HTERT RPE-1 (cell line): ENCODE measurements around the gene BEGAIN.

ENCODE experiments used
- in situ Hi-C: fragments of 300-500 bp; cut with MboI; formaldehyde crosslinking; loops from 4 replicates; pipeline ENCODE4 v1.14.3; 2020; ENCODE audit warnings: low sequenced_read_pairs

Gene BEGAIN

DNA sequence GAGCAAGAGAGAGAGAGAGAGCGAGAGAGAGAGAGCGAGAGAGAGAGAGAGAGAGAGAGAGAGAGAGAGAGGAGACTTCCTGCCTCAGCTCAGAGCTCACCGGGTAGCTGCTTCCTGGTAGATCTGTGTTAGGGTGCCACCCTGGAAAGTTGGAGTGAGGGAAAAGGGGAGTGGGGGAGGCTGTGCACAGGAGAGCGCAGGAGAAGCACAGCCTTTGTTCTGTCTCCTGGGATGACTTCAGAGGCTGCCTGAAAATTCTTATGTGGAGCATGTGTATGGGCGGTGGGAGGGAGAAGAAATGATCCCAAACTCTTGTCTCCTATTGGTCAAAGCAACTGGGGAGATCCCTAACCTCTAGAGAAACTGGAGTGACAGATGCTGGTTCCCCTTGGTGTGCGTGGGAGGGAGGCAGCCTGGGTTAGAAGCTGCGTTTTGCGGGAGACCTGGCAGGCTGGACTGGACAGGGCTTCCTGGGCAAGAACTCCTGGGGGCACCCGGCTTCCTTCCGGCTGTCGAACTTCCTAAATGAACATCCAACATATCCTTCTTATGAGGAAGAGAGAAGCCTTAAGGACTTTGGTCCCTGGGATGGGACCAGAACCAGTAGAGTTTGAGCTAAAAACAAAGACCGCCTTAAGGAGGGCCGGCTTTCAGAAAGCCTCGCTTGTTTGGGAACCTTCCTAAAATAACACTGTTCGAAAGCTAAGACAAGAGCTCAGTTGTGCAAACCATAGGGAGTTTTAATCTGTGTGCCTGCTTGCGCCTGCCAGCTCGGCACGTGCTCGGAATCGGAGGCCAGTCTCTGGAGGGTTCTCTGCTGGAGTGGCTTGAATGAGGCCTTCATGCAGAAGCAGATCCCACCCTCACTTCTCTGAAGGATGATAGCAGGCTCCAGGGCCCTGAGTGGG lies 30.4 kb upstream of the BEGAIN start:
- in situ Hi-C loops = no loop called here

DNA sequence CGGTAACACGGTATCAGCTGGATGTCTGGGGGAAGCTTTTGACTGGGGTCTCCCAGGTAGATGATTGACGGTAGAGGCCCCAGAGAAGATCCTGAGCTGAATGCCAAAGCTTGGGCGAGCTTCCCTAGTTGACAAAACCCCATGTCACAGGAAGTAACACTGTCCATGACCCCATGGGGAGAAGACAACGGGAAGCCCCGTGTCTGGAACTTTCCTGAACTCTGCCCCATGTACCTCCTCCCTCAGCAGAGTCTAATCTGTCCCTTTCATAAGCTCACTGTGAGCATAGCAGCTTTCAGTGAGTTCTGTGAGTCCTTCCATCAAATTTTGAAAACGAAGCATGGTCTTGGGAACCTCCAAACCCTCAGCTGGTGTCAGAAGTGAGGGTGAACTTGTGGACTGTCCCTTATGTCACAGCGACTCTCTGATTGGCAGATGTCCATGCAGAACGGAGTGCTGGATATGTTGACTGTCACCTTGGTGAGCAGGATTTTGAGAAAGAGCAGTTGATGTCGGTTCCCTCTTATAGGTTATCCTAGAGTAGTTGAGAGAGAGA lies 29.7 kb upstream of the BEGAIN start:
- in situ Hi-C loops = no loop called here

DNA sequence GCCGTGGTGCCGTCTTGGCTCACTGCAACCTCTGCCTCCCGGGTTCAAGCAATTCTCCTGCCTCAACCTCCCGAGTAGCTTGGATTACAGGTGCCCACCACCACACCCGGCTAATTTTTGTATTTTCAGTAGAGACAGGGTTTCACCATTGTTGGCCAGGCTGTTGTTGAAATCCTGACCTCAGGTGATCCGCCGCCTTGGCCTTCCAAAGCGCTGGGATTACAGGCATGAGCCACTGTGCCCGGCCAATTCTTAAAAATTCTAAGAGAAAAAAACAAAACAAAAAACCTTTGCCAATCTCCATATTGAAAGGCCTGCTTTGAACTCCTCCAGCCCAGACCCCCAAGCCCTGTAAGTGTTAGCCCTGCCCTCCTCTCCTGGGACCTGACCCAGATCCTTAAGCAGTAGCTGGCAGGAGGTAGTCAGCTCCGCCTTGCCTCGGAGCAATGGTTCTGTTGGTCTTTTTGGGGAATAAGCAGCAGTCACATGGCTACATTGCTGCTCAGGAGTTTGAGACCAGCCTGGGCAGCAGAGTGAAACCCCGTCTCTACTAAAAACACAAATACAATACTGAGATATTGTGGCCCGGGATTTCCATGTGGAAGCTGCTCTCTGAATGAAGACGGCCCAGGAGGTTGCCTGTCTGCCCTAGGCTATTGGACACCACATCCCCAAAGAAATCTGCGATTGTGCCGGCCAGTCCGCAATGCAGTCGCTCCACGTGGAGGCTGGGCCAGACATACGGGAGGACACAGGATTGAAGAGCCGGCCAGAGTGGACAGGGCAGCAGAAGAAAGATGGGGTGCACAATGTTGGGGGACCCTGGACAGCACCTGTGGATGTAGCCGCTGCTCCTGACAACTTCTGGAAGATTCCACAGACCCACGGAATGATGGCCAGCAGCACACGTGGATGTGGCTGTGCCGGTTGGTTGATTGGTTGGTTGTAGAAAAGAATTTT lies 28.8 kb upstream of the BEGAIN start:
- in situ Hi-C loops = no loop called here

DNA sequence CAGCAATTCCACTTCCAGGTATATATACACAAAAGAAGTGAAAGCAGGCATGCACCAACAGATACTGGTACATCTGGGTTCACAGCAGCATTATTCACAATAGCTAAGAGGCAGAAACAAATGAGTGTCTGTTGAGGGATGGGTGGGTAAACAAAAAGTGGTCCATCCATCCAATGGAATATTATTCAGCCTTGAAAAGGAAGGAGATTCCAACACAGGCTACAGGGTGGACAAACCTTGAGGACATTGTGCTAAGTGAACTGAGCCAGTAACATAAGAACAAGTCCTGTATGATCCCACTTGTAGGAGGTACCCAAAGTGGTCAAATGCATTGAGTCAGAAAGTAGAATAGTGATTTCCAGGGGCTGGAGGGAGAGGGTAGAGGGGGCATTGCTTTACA lies 27.6 kb upstream of the BEGAIN start:
- in situ Hi-C loops = no loop called here

DNA sequence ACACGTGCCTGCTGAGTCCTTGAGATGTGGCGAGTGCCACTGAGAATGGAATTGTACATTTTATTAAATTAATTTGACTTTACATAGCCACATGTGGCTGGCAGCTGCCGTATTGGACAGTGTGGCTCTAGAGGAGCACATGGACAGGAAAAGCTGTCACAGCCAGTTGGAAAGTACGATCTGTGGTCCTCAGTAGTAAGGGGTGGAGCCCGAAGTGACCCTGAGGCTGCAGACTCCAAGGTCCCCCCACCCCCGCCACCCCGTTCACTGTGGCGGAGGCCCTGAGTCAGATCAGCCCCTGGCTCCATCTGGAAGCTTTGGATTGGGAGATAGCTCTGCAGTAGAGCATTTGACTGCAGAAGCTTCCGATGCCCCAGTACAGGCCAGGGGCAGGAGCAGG lies 25.8 kb upstream of the BEGAIN start:
- in situ Hi-C loops = no loop called here

DNA sequence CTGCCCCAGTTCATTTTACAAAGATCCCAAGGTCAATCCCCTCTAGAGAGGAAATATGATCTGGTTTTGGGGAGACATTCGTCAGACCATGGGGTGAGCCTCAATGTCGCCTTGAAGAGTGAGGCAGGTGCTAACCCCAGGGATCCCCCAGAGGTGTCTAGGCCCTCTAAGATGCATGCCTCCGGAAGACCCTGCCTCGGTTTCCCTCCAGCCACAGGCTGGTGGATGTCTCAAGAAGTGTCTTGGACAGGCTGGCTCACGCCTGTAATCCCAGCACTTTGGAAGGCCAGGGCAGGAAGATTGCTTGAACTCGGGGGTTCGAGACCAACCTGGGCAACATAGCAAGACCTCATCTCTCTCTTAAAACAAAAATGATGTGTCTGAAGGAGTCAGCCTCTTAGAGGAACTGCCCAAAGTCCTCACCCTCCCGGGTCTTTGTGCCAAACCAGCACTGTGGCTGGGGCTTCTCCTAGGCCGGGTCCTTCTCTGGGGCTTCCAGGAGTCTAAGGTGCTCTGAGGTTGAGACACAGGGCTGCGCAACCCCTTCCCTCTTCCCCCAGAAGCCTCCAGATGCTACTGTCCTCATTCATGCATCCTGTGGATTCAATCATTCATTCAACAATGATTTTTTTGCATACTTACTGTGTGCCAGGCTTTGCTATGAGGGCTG lies 24.7 kb upstream of the BEGAIN start:
- in situ Hi-C loops = no loop called here

DNA sequence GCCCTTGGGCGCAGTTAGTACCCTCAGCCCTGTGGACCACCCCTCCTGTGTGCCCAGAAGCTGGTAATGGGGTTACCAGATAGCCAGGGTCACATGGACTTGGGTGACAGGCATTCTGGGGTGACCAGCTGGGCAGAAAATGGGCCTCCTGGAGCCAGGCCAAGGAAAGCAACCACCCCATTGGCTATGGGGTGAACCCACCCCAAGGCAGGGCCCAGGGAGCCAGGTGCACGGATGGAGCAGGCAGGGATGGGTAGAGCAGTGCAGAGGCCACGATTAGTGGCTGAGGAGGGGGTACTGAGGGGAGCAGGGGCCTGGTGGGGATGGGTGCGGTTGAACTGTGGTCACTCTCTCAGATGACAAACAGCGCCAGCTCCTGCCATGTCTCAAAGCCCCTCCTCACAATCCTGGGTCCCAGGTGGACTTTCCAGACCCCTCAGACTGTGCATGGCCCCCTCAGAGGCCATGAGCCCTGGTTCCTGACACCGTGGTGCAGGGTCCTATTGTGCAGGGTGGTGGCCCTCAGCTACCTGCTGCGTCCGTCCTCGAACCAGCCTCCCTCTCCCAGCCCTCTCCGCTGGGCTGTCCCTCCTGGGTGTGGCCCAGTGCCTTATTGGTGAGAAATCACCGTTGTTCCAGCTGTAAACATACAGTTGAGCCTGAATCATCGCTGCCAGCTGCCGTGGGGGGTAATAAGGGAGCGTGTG lies 23.4 kb upstream of the BEGAIN start:
- in situ Hi-C loops = no loop called here

DNA sequence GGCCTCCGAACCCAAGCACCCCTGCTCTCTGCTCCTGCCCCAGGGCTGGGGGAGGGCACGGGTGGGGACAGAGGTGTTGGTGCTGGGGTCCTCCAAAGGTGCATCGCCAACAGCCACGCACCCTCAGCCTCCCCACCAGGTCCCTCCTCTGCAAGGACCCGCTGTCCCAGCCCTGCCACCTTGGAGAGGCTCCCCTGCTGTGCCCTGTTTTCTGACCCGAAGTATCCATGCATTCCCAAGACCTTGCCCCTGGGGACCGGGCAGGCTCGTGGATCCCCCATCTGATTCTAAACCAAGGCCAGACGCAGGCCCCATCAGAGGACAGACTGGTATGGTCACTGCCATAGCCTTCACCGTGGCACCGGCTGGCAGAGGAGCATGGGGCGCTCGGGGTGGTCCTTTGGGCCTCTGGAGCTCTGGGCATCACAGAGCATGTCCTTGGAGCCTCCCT lies 22.7 kb upstream of the BEGAIN start:
- in situ Hi-C loops = no loop called here

DNA sequence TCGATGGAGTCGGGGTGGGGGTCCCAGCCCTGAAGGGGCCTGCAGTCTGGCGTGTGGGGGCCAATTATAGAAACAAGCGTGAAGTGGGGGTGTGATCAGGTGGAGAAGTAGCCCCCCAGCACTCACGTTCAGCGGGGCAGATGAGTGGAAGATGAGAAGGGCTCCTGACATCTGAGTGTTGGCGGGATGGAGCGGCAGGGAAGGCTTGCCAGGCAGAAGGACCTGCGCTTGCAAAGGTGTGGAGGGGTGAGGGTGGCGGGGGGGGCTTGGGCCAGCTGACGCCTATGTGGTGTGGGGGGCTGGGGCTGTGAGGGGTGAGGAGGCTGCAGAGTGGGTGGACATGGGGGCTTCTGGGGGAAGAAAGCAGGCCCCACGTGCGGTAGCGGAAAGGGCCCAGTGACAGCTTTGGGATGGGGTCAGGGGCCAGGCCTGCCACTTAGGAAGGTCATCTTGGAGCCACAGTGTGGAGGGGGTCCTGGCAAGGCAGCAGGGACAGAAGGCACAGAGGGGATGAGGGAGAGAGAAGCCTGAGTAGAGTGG lies 22.2 kb upstream of the BEGAIN start:
- in situ Hi-C loops = no loop called here

DNA sequence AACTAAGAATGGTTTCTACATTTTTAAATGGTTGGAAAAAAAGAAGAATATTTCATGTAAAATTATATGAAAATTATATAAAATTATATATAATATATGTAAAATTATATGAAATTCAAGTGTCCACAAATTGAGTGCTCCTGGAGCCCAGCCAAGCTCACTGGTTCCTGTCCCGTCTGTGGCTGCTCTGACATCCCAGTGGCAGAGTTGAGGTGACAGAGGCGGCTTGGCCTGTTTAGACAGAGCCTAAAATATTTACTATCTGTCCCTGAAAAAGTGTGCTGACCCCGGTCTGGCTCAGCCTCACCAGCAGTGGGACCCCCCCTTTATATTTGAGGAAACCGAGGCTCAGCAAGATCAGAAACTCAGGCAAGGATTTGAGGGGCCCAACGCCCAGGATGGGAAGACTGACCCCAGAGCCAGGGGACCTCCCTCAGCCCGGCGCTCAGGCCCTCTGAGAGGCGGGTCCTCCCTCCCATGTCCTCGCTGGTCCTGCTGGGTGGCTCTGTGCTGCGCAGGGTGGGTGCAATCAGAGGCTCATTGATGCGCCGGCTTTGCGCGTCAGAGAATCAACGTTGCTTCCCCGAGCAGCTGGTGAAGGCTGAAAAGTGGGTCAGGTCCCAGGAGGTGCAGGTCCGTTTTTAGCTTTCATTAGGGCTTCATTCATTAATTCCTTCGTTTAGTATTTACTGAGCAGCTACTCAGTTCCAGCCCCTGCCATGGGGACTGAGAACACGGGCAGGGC lies 21.5 kb upstream of the BEGAIN start:
- in situ Hi-C loops = no loop called here

DNA sequence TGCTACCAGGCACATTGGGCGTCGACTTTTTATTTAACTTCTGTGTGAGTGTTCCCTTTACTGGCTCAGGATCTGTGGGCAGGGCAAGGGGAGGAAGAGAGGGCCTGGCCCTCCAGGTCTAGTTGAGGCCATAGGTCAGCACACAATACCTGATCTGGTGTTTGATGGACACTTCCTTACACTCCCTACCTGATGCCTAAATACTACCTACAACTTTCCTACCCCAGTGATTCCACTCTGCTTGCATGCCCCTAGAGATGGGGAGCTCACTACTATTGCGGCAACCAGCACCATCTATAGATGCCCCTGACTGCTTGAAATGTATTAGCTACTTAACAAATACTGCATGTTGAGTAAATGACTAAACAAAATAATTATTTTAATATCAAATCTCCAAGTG lies 20.8 kb upstream of the BEGAIN start:
- in situ Hi-C loops = no loop called here

DNA sequence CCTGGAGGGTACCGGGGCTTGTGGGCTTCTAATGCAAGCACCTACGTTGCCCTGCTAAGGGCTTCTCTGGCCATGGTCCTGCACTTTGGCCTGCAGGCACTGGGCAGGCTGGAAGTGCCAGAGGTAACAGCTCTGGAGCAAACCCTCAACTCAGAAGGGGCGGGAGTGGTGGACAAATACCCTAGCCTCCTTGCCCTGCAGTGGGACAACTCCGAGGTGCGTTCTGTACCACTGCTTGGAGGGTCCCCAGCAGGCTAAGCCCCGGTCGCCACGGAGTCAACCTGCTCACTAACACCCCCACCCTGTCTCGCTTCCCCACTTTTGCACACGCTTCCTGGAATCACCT lies 20.4 kb upstream of the BEGAIN start:
- in situ Hi-C loops = no loop called here

DNA sequence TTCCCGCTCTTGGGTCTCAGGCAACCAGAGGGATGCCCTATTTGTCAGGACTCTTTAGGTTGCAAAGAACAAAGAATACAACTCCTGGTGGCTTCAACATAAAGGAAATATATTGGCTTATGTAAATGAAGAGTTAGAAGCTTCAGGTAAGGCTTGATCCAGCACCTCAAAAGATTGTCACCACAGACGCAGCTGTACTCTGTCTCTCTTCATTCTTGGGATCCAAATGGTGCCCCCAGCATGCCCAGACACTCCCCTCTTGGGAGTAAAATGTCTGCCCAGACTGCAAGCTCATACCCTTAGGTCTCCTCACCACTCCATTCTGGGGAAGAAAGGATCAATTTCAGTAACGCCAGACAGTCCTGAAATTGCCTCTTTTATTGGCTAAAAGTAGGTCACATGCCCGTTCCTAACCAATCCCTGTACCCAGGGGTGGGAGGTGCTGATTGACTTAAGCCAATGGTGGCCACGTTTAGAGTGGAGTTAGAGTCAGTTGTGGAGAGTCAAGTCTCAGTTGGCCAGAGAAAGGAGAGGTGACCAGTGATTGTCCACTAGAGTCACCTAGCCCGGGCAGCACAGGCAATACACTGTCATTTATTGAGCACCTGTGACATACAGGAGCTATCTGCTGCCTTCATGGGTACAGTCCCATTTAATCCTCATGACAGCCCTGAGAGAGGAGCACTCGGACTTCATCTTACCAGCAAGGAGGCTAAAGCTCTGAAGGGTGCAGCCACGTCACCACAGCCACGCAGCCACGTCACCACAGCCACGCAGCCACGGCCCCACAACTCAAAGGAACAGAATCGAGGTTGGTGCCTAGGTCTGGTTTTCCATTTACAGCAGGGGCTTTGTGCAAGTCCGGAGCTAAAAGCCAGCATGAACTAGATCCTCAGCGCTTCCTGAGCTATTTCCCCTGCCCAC lies 19.7 kb upstream of the BEGAIN start:
- in situ Hi-C loops = no loop called here

DNA sequence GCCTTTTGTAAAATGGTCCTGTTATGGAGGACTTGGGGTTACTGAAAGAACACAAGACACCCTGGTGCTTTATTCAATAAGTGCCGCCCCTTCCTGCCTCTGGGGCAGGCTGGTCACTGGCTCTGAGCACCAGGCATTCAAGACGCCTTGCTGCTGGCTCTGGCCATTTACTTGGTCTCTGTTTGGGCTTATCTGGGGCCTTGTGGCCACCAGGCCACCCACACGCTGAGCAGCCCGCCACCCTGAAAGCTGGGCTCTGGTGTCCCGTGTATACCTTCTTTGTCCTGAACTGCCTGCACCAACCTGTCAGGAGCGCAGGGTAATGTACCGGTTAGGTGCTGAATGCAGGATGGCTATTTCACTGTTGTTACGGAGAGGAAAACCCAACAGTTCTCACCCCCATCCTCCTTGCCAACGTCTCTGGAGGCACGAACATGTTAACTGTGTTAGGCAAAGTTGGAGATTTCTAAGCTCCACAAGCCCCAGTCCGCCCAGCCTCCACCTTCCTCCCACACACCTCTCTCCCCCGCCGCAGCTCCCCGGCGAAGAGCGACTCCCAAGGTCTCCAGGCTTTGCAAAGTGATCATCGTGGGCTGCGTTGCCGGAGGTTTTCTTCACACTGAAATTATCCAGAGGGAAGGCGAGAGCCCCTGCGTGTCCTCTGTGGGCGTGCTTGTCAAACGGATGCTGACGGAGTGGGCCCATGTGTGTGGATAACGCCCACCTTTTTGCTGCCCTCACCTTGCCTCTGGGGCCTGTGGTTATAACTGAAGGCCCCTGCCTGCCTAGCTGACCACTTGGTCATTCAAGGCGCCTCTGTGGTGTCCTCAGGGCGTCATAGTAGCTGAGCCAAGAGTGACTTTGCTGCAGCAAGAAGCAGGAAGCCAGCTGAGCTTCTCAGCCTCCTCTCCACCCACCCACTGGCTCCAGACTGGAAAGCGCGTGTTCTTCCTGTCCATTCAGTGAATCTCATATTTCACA lies 18.8 kb upstream of the BEGAIN start:
- in situ Hi-C loops = no loop called here

DNA sequence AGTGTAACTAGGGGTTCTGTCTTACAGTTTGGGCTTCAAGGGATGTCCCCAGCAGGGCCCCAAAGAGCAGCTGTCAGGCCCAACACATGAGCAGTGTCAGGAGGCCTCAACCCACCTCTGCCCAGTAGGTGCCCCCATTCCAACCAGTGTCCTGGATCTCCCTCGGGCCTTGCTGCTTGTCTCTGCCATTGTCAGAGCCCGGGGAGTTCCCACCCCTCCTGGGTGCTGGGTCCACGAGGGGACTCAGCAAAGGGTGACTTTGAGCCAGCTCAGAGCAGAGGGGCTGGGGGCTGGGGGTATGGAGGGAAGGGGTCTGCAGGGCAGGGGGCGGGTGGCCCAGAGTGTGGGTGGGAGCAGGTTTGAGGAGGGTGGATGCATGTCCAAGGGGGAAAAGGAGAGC lies 18.0 kb upstream of the BEGAIN start:
- in situ Hi-C loops = no loop called here

DNA sequence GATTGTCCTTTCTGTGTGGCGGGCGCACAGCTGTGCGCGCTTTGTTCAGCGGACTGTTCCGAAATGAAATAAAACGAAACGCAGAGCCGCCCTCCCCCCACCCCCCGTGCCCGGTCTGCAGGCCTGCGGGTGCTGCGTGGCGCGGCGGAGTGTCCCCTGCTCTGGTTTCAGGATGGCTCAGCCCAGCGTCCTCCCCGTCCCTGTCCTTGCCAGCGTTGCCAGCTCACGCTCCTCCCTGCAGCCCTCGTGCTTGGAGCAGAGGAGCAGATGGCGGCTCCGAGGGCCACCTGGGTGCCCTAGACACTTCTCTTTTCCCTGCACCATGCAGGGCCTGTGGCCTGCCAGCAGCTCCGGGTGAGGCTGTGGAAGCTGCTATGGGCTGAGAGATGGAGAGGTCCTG lies 17.5 kb upstream of the BEGAIN start:
- in situ Hi-C loops = no loop called here

DNA sequence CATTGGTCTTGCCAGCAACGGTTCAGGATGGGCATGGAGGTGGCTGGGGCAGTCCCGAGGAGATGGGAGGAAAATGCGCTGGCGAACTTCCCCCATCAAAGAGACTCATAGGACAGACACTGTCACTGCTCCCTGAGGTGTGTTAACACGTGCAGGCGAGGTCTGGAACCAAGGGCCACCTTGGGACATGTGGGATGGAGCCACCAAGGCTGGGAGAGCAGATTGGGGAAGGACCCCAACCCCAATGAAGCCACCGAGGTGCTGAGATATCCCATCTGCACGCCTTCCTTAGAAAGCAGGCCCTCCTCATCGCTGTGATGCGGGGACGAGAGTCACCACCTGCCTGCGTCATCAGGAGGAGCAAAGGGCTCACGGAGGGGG lies 16.9 kb upstream of the BEGAIN start:
- in situ Hi-C loops = no loop called here
